WI38 (cell line): ENCODE measurements around the gene CES2.

Source experiments
- H3K4me3 ChIP-seq: 2 replicates; pipeline ENCODE4 v1.5.1; 2011; ENCODE audit warnings: low read depth, mild to moderate bottlenecking, control low read depth, low read length
- TF ChIP-seq, protein P1 (sequence below): IDR thresholded peaks from 2 replicates; pipeline ENCODE4 v1.5.1; 2012; ENCODE audit warnings: low read depth, mild to moderate bottlenecking, control low read depth, low read length

CES2 gene

DNA sequence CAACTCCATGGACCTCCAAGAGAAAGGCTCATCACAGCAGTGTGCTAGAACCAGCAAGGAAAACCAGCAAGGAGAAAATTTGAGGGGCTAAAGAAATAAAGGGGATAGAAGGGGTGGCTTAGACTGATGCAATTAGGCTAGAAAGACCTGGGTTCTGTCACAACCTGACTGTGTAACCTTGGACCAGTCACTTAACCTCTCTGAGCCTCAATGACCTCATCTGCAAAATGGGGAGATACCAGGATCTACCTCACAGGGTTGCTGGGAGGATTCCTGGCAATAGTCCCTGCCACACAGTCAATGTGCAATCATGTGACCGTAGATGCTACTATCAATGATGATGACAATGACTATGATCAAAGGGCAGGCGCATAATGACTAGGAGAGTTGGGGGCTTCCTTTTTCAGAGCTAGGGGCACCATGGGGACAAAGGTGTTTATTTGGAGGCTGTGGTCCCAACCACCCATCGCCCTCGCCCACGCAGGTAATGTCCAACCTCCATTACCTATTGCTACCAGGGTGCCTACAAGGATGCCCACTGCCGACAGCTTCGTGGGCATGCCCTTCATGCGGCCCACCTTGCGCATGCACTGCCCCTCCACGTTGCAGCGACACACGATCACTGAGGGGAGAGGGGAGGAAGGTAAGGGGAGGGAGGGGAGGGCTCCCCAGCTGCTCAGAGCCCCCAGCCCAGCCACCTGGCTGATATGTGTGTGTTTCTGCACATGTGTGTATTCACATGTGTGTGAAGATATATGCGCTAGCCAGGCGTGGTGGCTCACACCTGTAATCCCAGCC is 26.4 kb upstream of the CES2 start:
- TF ChIP-seq, protein P1, sequence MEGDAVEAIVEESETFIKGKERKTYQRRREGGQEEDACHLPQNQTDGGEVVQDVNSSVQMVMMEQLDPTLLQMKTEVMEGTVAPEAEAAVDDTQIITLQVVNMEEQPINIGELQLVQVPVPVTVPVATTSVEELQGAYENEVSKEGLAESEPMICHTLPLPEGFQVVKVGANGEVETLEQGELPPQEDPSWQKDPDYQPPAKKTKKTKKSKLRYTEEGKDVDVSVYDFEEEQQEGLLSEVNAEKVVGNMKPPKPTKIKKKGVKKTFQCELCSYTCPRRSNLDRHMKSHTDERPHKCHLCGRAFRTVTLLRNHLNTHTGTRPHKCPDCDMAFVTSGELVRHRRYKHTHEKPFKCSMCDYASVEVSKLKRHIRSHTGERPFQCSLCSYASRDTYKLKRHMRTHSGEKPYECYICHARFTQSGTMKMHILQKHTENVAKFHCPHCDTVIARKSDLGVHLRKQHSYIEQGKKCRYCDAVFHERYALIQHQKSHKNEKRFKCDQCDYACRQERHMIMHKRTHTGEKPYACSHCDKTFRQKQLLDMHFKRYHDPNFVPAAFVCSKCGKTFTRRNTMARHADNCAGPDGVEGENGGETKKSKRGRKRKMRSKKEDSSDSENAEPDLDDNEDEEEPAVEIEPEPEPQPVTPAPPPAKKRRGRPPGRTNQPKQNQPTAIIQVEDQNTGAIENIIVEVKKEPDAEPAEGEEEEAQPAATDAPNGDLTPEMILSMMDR = no peak
- H3K4me3 ChIP-seq = no peak overlapping the region

DNA sequence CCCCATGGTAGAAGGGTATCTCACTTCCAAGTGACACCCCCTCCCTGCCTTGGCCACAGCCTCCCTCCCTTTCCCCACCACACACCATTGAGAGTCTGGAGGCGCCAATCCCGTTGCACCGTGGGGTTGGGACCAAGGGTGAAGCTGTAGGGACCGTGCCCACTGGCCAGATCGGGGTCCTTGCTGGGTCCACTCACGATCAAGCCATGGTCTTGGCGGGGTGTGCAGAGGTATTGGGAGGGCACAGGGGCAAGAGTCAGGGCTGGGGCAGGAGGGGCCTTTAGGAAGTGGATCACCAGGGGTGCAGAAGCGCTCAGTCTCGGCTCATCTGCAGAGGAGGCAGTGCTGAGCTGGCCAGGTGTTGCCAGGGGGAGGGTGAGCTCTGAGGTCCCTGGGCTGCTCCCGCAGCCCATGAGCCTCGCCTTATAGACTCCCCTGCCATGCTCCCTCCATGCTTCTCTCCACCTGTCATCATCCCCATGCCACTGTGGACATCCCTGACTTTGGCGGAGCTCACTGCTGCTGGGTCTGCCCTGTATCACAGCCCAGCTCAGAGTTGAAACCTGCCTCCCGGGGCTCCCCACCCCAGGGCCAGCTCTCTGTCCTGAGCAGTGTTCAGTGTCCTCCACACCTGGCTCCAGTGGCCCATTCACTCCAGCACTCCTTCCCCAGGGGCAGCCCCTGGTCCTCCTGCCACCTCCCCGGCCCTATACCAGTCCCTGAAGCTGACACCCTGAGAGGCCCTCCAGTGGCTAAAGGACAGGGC is 25.0 kb upstream of the CES2 start:
- TF ChIP-seq, protein P1 = no peak

DNA sequence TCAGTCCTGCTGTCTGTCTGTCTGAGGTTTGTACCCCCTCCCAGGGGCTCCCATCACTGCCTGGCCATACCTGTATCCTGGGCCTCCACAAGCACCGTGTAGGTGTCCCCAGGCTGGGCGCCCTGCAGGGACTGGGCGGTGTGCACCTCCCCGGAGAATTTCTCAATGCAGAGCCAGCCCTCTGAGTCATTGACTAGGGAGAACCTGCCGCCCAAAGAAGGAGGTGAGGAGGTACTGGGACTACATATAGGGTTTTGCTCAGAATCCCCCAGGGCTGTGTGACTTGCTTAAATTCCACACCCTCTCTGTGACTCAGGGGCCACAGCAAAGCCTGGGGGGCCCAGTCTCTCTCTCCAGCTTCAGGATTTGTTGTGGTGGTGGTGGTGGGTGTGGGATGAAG is 24.2 kb upstream of the CES2 start:
- TF ChIP-seq, protein P1 = no peak
- H3K4me3 ChIP-seq = no peak overlapping the region

More for the DNA sequence above, 25.0 kb upstream of the CES2 start:
- H3K4me3 ChIP-seq = no peak overlapping the region

DNA sequence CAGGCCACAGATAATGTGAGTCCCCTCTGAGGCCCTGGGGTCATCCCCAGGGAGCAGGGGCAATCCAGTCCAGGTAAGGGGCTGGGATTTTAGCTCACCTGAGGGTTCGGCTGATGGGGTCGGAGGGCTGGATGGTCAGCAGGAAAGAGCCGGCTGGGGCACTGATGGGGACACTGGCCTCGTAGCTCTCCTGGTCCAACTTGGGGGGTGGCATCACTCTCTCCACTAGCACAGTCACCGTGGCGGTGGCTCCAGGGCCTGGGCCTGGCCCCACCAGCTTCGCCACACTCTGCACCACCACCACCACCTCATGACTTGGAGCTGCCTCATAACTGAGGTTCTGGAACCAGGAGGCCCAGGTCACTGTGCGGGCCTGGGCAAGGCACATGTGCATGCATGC is 23.5 kb upstream of the CES2 start:
- TF ChIP-seq, protein P1 = no peak

DNA sequence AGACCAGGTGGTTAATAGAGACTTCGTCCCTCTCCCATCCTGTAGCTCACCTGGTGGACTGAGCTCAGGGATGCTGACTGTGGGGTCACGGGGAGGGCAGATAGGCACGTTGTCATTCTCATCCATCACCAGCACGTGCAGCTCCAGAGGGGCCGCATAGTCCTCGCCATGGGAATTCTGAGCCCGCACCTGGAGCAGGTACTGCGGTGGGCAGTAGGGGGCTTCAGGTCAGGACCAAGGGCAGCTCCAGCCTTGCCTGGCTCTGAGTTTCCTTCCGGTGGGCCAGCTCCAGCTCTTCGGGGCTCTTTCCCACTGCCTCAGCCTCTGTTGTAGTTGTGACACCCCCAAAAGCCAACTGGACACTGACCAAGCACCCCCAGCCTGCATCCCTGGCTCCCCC is 22.2 kb upstream of the CES2 start:
- TF ChIP-seq, protein P1 = no peak
- no peak overlapping the region for H3K4me3 ChIP-seq

More for the DNA sequence above, 23.5 kb upstream of the CES2 start:
- no peak overlapping the region for H3K4me3 ChIP-seq

DNA sequence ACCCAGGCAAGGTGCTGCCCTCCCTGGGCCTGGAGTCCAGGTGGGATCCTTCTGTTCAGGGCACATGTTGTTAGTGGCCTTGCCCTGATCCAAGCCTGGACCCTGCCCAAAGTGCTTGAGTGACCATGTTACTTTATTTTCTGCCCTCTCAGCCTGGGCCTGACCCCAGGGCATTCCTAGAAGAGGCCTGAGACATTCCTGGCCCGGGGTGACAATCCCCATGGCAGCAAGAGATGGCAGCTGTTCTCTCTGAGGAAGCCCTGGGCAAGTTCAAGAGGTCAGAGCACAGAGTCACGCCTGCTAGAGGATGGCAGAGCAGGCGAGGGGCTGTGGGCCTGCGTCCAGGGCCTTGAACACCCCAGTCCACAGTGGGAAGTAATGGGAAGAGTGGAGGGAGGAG is 21.6 kb upstream of the CES2 start:
- TF ChIP-seq, protein P1 = no peak
- H3K4me3 ChIP-seq = no peak overlapping the region

DNA sequence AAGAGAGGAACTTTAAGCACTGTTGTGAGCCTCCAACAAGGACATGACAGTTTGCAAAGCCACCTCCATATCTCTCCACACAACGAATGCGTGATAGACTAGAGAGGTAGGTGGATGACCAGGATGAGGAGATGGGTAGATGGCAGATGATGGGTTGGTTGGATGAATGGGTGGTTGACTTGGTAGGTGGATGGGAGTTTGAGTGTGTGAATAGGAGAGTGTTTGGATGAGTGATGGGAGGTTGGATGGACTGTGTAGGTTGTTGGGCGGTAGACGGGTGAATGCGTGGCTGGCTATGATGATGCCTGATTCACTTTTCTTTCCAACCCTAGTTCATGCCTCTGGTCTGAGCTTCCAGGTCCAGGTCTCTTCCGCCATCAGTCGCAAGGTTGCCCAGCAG is 20.8 kb upstream of the CES2 start:
- TF ChIP-seq, protein P1 = no peak
- H3K4me3 ChIP-seq = no peak overlapping the region
